ENCODE measurements around the gene TSC22D4. TPM values are rescaled to one million over a fixed set of nuclear protein-coding genes. Genes with fewer than 3 reads are reported as not detected.

Gene TSC22D4
- total RNA-seq, 4 donors from 2014 or later = 28.9 to 51.2 (median 40.6) TPM

DNA sequence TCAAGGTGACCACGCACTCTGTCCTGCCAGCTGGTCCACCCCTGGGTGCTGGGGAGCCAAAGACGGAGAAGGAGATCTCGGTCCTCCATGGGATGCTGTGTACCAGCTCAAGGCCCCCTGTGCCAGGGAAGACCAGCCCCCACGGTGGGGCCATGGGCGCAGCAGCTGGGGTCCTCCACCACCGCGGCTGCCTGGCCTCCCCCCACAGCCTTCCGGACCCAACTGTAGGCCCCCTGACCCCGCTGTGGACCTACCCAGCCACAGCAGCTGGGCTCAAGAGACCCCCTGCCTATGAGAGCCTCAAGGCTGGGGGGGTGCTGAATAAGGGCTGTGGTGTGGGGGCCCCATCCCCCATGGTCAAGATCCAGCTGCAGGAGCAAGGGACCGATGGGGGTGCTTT lies 10.1 kb upstream of the TSC22D4 start:
- Histone ChIP-seq H3K27me3 (no peaks in the 10 kb centered on the region), H3K4me1 (peaks cover 0 to 12% (median 6%) of the 10 kb centered on the region in 4 donors), H3K4me3 (no peak overlapping the region), H3K9me3 (no peaks in the 10 kb centered on the region), H3K36me3 (no peaks in the 10 kb centered on the region), H3K27ac (no peak overlapping the region)
- TF ChIP-seq, protein P1, sequence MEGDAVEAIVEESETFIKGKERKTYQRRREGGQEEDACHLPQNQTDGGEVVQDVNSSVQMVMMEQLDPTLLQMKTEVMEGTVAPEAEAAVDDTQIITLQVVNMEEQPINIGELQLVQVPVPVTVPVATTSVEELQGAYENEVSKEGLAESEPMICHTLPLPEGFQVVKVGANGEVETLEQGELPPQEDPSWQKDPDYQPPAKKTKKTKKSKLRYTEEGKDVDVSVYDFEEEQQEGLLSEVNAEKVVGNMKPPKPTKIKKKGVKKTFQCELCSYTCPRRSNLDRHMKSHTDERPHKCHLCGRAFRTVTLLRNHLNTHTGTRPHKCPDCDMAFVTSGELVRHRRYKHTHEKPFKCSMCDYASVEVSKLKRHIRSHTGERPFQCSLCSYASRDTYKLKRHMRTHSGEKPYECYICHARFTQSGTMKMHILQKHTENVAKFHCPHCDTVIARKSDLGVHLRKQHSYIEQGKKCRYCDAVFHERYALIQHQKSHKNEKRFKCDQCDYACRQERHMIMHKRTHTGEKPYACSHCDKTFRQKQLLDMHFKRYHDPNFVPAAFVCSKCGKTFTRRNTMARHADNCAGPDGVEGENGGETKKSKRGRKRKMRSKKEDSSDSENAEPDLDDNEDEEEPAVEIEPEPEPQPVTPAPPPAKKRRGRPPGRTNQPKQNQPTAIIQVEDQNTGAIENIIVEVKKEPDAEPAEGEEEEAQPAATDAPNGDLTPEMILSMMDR (IDR thresholded peaks at IDR 0.05) = no peak
- no peak for TF ChIP-seq POLR2A (IDR thresholded peaks at IDR 0.05)
- no peak for DNase-seq

DNA sequence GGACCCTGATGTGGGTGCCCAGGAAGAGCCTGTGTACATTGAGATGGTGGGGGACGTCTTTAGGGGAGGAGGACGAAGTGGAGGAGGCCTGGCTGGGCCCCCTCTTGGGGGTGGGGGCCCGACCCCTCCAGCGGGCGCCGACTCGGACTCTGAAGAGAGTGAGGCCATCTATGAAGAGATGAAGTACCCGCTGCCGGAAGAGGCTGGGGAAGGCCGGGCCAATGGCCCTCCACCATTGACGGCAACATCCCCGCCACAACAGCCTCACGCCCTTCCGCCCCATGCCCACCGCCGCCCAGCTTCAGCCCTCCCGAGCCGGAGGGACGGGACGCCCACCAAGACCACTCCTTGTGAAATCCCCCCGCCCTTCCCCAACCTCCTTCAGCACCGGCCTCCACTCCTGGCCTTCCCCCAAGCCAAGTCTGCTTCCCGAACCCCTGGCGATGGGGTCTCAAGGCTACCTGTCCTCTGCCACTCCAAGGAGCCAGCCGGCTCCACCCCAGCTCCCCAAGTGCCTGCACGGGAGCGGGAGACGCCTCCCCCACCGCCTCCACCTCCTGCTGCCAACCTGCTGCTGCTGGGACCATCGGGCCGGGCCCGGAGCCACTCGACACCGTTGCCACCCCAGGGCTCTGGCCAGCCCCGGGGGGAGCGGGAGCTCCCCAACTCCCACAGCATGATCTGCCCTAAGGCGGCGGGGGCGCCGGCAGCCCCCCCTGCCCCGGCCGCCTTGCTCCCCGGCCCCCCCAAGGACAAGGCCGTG lies 9.5 kb upstream of the TSC22D4 start:
- Histone ChIP-seq H3K9me3 (no peaks in the 10 kb centered on the region), H3K4me3 (no peak overlapping the region), H3K4me1 (peaks cover 0 to 12% (median 4%) of the 10 kb centered on the region in 4 donors), H3K36me3 (no peaks in the 10 kb centered on the region), H3K27ac (no peak overlapping the region), H3K27me3 (no peaks in the 10 kb centered on the region)
- no peak for DNase-seq
- TF ChIP-seq, protein P1 (IDR thresholded peaks at IDR 0.05) = no peak
- TF ChIP-seq POLR2A (IDR thresholded peaks at IDR 0.05) = no peak

DNA sequence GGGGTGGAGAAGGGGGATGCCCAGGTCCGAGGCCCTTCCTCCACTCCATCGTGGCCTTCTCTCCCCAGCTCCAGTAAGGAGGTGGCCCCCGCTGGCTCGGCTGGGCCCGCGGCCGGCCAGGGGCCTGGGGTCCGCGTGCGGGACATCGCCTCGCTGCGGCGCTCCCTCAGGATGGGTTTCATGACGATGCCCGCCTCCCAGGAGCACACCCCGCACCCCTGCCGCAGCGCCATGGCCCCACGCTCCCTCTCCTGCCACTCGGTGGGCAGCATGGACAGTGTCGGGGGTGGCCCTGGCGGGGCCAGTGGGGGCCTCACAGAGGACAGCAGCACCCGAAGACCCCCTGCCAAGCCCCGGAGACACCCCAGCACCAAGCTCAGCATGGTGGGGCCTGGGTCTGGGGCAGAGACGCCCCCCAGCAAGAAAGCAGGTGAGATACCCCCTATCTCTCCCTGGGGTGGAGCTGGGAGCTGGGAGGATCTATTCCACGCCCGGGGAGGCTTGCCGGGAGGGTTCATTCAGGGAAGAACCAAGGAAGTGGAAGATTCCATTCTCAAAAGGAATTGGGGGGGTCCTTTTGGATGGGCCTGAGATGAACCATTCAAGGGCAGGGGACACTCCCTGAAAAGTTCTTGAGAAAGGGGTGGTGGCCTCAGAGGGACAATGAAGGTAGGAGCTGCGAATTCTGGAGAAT lies 7.9 kb upstream of the TSC22D4 start:
- DNase-seq = no peak
- no peaks in the 10 kb centered on the region for H3K36me3 ChIP-seq
- TF ChIP-seq POLR2A (IDR thresholded peaks at IDR 0.05) = no peak
- TF ChIP-seq, protein P1 (IDR thresholded peaks at IDR 0.05) = no peak
- peaks cover 0 to 16% (median 6%) of the 10 kb centered on the region in 4 donors for H3K4me1 ChIP-seq
- no peaks in the 10 kb centered on the region for H3K27me3 ChIP-seq
- no peak overlapping the region for H3K27ac ChIP-seq
- no peak overlapping the region for H3K4me3 ChIP-seq
- no peaks in the 10 kb centered on the region for H3K9me3 ChIP-seq

DNA sequence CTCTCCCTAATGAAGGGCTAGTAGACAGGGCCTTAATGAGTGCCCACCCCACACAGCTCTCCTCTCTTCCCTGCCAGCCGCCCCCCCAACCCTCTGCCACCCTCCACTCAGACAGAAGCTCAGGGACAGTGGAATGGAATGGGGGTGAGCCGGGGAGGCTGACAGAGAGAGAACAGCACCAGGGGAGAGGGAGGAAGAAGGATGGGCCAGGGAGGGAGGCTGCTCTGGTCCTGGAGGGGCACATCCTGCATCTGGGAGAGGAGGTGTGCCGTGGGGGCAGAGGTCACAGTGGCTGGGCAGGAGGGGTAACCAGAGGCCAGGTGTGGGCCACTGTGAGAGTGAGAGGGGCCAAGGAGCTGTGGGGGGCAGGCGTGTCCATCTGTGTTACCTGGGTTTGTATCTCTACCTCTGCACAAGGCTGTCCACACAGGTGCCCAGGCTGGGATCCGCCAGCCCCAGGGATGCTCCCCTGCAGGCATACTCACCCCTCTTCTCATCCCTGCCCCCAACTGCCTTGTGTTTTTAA lies 7.2 kb upstream of the TSC22D4 start:
- peaks cover 0 to 16% (median 6%) of the 10 kb centered on the region in 4 donors for H3K4me1 ChIP-seq
- H3K27me3 ChIP-seq = no peaks in the 10 kb centered on the region
- H3K9me3 ChIP-seq = no peaks in the 10 kb centered on the region
- TF ChIP-seq, protein P1 (IDR thresholded peaks at IDR 0.05) = no peak
- no peak for TF ChIP-seq POLR2A (IDR thresholded peaks at IDR 0.05)
- no peaks in the 10 kb centered on the region for H3K36me3 ChIP-seq
- H3K27ac ChIP-seq = no peak overlapping the region
- no peak for DNase-seq
- H3K4me3 ChIP-seq = no peak overlapping the region

DNA sequence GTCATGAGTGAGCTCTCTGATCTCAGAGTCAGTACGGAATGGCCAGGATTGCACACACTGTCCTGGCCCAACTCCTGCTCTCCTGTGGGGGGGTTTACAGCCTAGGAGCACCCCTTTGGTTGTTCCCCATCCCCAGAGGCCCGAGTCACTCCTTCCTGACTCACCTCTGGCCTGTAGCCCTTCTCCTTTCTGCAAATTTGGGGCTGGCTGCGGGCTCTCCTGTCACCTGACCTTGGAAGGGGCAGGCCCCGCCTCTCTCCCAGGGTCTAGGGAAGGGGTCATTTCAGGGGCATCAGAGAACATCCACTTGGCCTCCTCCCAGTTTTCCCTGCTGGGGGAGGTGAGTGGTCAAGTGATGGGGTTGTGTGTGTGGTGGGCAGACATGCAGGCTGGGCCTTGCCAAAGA lies 6.5 kb upstream of the TSC22D4 start:
- Histone ChIP-seq H3K36me3 (no peaks in the 10 kb centered on the region), H3K9me3 (no peaks in the 10 kb centered on the region), H3K27me3 (no peaks in the 10 kb centered on the region), H3K27ac (no peak overlapping the region), H3K4me3 (no peak overlapping the region), H3K4me1 (peaks cover 0 to 16% (median 6%) of the 10 kb centered on the region in 4 donors)
- no peak for TF ChIP-seq POLR2A (IDR thresholded peaks at IDR 0.05)
- TF ChIP-seq, protein P1 (IDR thresholded peaks at IDR 0.05) = no peak
- no peak for DNase-seq
